ENCODE measurements around the gene CEACAM1.

- TF ChIP-seq POLR2A (IDR thresholded peaks at IDR 0.05) (no peak), CTCF (IDR thresholded peaks at IDR 0.05) (no peak)
Observed at GRCh38 chr19:42498169-42498757, 30.0 kb downstream of the CEACAM1 start.
